LNCaP clone FGC (cell line): ENCODE measurements around the gene MAP4.
A peak's percentile ranks its signal among the peaks of the same experiment; 100 is the strongest.

Experiments
- DNase-seq: peaks from one replicate; pipeline ENCODE4 v3.0.0-alpha.2; 2011; ENCODE audit warnings: low read depth
- H3K4me3 ChIP-seq: 2 replicates; pipeline ENCODE4 v1.5.1; 2011; ENCODE audit warnings: mild to moderate bottlenecking, low read depth, low read length, control low read depth
- TF ChIP-seq, protein P1 (sequence below): IDR thresholded peaks from 2 replicates; pipeline ENCODE4 v1.5.1; 2012; ENCODE audit warnings: mild to moderate bottlenecking; ENCODE audit not compliant: control insufficient read depth, insufficient read depth; ENCODE audit errors: extremely low read depth

The MAP4 gene

DNA sequence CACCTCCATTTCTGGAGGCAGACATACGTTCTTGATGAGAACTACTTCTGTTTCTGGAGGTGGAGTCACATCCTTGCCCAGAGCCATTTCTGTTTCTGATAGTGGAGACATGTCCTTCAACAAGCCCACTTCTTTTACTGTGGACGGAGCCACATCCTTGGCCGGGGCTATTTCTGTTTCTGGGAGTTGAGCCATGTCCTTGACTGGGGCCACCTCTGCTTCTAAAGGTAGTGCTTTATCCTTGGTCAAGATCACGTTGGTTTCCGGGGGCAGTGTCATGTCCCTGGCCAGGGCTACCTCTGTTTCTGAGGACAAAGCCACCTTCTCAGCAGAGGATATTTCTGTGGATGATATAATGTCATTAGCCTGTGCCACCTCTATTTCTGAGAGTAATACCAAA lies 100.0 kb downstream of the MAP4 start:
- TF ChIP-seq, protein P1, sequence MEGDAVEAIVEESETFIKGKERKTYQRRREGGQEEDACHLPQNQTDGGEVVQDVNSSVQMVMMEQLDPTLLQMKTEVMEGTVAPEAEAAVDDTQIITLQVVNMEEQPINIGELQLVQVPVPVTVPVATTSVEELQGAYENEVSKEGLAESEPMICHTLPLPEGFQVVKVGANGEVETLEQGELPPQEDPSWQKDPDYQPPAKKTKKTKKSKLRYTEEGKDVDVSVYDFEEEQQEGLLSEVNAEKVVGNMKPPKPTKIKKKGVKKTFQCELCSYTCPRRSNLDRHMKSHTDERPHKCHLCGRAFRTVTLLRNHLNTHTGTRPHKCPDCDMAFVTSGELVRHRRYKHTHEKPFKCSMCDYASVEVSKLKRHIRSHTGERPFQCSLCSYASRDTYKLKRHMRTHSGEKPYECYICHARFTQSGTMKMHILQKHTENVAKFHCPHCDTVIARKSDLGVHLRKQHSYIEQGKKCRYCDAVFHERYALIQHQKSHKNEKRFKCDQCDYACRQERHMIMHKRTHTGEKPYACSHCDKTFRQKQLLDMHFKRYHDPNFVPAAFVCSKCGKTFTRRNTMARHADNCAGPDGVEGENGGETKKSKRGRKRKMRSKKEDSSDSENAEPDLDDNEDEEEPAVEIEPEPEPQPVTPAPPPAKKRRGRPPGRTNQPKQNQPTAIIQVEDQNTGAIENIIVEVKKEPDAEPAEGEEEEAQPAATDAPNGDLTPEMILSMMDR, result no peak
- DNase-seq, result no peak
- H3K4me3 ChIP-seq, result no peak overlapping the region

DNA sequence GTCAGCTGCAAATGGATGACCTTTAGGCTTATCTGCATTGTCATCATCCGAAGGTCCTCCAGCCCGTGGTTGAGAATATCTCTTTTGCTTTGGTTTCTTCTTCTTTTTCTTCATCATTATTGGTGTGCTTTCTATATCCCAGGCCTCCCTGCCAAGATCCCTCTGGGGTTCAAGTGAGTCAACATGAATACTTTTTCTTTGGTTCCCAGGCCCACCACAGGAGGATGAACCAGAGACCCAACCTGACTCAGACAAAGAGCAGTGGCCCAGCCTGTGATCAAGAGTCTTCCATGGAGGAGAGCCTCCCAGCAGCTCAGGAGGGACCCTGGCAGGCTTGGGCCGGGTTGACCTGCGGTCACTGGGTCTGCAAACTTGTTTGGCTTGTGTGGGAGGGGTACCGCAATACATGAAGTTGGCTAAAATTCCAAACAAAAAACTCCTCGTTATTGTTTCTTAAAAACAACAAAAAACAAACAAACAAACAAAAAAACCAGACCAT lies 104.2 kb downstream of the MAP4 start:
- TF ChIP-seq, protein P1, result no peak
- H3K4me3 ChIP-seq, result no peak overlapping the region
- DNase-seq, result no peak

DNA sequence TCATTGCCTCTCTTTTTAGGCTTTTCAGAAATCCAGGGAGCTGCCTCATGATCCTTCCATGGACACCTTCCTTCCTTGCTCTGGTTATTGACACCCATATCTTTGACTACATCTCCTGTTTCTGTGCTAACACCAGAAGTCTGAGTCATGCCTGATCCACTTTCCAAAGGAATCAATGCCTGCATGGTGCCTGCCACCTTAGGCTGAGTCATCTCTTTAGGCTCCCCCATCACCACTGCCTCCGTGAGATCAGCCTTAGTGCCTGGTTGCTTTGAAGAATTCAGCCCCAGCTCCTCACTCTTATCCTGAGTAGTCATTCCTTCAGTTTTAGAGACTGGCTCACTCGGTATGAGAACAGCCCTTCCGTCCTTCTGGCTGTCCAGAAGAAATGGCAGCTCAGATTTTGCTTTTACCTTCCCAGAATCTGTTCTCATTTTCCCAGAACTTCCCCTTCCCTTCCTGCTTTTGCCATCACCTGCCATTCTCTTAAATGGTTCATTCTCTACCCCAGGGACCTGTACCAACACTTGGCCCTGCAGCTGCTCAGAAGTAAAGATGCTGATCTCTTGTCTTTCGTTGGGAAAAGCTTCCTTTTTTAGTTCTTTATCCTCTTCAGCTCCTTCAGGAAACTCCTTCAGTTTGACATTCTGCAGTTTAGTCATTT lies 105.3 kb downstream of the MAP4 start:
- TF ChIP-seq, protein P1, result no peak
- no peak for DNase-seq
- no peak overlapping the region for H3K4me3 ChIP-seq

DNA sequence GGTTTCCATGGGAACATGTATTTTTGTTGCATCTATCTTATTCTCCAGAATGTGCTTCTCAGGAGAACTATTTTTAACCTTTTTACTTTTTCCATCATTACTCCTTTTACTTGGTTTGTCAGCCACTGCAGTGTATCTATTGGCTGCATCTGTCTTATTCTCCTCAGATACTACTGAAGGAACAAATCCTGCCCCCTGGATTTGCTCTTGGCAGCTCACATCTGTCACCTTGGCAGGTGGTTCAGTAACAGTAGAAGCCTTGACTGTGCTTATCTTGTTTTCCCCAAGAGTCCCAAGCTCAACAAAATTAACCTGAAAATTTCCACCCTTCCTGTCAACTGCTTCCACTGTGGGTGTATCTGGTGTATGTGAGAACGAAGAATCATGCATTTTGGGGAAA lies 106.0 kb downstream of the MAP4 start:
- TF ChIP-seq, protein P1, result no peak
- H3K4me3 ChIP-seq, result no peak overlapping the region
- DNase-seq, result no peak

DNA sequence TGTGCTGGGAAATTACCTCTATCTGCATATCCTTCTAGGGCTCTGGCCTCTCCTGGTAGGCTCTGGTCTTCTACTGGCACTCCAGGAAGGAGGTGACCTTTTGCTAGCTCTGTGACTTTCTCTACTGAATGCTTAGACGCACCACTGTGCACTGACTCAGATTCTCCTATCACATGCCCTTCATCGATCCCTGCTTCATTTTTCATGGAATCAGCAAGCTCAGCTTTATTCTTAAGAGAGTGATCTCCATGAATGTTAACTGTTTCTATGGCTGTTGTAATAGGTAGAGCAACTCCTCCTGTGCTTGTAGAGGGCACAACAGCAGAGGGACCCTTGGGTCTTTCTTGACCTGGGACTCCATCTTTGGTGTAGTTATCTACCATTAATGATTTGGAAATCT lies 106.6 kb downstream of the MAP4 start:
- TF ChIP-seq, protein P1, result no peak
- H3K4me3 ChIP-seq, result no peak overlapping the region
- DNase-seq, result no peak

DNA sequence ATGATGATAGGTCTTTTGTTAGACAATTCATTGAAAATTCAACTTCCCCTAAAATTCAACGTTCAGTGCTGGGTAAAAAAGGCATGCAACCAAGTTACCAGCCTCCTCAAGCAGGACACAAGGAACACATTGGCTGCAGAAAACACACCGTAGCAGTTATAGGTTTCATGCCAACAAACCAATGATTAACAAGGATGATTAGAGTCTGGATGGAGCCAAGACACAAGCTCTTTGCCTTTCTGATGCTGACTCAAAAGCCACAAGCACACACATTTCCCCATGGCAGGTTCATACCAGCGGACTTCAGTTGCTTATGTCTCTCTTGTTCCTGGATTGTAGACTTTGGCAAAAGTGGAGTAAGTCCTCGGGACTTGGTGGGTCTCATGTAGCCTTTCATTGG lies 107.5 kb downstream of the MAP4 start:
- TF ChIP-seq, protein P1, result no peak
- H3K4me3 ChIP-seq, result no peak overlapping the region
- peak; percentile 51 for DNase-seq

DNA sequence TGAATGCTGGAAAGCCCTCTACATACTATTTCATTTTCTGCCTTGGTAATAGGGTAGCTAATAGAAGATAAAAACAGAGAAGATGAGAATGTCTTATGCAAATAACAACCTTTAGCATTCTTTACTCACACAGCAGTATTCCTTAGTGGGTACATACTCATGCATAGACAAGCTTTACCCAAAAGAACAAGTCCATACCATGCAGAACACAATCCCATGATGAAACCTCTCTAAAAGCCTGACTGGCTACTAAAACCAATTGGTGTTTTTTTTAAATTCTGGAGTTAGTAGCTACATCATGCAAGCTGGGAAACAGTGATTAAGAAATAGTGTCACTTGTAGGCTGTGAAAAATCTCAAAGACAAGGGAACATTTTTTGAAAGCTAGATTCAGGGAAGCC lies 108.4 kb downstream of the MAP4 start:
- no peak overlapping the region for H3K4me3 ChIP-seq

More for the DNA sequence above, 108.4 kb downstream of the MAP4 start:
- TF ChIP-seq, protein P1, result no peak
- no peak for DNase-seq
